HPDE6-E6E7 (cell line): ENCODE results near the gene PACRG.

Experiments used
- DNase-seq: peaks from one replicate; pipeline ENCODE4 v3.0.0; 2011; ENCODE audit warnings: missing footprints; ENCODE audit errors: extremely low spot score

Gene PACRG

DNA sequence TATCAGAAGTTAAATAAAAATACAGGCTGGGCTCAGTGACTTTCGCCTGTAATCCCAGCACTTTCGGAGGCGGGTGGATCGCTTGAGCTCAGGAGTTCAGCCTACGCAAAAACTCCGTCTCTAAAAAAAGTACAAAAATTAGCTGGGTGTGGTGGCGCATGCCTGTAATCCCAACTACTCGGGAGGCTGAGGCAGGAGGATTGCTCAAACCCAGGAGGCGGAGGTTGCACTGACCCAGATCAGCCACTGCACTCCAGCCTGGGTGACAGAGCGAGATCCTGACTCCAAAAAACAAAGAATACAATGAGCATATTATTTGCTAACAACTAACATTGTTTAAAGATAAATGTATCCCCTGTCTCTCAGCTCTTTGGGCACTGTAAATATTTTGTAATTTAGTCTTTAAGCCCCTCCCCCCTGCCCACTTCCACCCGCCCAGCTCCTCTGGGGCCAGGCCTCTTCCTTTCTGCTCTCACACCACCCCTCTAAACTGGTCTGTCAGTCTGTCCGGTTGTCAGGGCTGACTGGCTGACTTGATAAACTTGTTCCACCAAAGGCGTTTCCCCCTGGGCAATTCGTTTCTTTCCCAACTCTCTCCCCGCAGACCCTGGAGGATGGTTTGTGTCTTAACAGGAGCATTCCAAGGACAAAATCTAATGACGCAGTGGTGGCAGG lies 624.4 kb downstream of the PACRG start:
- no peak for DNase-seq

DNA sequence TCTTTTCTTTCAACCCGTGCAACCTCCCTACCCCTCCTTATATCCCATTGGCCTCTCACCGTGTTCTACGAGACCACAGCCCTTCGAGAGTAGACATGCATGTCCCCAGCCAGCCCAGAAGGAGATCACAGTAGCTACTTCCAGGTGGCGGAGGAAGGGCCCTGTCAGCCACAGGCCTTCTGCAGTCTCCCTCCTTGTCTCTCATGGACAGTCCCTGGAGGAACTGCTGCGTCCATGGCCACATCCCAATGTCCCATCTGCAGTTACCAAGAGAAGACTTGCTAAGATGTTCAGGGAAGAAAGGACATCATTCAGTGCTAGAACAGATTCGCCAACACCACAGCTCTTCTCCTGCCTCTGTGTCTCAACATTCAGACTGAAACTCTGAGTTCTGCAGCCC lies 625.2 kb downstream of the PACRG start:
- DNase-seq: no peak

DNA sequence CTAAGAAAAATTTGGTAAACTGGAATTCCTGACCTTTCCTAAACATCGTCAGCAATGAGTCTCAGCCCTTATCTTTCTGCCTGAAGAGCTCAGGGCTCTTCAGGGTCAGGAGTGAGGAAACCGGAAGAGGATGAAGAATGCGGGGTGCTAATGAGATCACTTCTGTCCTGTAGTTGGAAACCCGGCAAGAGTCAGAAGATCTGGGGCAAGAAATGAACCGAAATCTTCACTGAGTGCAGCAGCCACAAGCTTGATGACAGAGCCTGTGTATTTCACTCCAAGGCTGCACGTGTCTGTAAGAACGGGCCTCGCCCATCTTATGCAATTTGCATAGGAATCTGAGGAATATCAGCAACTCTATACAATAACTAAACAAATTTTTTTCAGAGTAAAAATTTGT lies 626.3 kb downstream of the PACRG start:
- no peak for DNase-seq

DNA sequence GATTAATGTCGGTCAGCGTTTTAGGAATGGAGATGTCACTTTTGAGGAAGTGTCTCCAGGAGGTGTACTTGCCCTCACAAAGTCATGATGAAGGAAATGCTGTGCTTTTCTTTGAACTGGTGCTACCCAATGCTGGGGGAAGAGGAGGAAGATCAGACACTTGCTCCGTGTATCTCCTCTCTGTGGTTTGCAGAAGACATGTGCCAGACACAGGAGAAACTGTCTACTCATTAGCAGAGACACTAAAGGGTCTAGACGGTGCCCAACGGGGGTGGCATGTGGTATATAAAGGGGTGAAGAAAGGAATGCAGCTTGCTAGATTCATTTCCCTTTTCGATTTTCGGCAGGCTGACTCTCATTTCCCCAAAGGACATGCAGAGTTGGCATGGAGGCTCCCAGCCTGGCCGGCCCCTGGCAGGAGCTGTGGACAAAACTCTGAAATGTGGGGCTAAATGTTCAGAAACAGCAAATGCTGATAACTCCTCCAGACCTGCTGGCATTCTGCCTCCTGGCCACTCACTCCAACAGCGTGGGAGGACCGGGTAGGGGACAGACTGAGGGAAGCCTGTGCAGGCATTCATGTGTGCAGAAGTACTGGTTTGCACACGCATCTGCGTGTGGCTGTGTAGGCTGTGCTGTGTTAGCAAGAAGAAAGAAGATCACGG lies 627.1 kb downstream of the PACRG start:
- DNase-seq: no peak

DNA sequence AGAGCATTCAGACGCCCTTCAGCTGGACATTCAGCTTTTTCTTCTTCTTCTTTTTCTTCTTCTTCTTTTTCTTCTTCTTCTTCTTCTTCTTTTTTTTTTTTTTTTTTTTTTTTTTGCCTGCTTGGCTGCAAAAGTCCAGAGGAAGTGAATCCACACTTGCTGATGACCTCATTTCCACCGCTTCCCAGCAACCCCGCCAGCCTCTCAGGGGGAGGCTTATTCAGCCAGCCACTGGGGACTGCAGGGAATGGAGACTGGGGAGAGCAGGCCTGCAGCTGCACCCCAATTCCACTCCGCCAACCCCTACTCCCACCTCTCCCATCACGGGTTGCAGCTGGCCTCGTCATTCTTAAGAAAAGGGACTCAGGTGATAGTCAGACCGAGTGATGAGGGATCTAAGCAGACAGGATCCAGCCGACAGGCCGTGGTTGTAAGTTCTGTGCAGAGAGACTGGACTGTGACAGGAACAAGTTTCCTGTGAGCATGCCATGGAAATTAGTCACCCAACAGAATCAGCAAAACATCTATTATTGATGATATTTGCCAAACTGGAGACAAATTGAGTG lies 627.7 kb downstream of the PACRG start:
- no peak for DNase-seq

DNA sequence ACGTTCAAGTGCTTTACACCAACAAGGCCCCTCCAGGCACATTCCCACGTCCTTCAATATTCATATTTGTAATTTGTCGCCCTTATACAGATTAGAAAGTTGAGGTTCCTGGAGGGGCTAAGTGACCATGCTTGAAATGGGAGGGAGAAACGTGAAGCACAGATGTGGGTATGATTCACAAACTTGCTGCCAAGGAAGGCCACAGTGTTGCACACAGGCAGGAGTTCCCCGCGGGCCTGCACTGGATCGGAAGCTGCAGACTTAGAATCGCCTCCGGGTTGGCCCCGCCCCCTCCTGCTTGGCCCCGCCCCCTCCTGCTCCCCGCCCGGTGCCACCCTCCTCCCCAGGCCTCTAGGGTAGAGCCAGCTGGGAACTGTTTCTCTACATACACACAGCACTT lies 628.5 kb downstream of the PACRG start:
- DNase-seq: no peak

DNA sequence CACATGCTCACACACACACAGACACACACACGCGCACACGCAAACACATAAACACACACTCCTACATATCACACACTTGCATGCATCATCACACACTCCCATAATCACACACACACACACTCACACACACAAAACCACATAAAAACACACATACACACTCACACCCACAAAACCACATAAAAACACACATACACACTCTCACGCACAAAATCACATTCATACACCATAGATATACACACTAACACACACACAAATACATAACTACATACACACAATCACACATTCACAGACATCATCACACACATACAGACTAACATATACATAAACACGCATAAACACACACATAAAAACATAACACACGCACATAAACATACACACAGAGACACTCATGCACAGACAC lies 629.0 kb downstream of the PACRG start:
- no peak for DNase-seq

DNA sequence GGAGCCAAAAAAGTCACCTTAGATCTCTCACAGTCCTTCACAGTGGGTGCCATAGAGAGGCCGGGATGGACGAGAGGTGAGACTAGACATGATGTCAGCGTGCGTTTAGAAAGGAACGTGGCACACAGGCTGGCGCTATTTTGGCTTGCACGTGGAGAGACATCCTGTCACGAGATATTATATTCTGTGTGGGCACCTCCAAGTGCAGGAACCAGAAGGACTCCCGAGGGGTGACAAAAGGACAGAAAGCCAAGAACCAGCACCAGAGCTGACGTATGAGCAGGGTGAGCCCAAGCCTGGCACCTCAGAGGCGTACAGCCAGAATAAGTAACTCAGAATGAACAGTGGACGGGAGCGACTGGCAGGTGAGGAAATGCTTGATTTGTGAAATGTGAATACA lies 636.9 kb downstream of the PACRG start:
- DNase-seq: no peak
